Stomach (tissue), 4 donors: Measurements from ENCODE around the gene RAB3D.

ENCODE experiments used
- EP300 ChIP-seq: sonication (generic); formaldehyde crosslinking; IDR thresholded peaks from one replicate; pipeline ENCODE4 v1.6.1; 2017; ENCODE audit warnings: antibody characterized with exemption
- POLR2A ChIP-seq, 4 donors: fragments of 450-650 bp; IDR thresholded peaks; one replicate each; pipeline ENCODE4 v1.6.1; 2016; ENCODE audit warnings: antibody characterized with exemption in 4 of 4, control low read depth in 2 of 4, mild to moderate bottlenecking in 1 of 4, moderate library complexity in 1 of 4
- TF ChIP-seq, protein P1 (sequence below), 7 experiments: fragments of 450-650 bp in 4 of 7; fragments of 200-600 bp in 3 of 7; sonication (generic) in 3 of 7; IDR thresholded peaks; one replicate each; pipeline ENCODE4 v1.5.1; 2016 to 2019; ENCODE audit warnings: antibody characterized with exemption in 7 of 7, control low read depth in 2 of 7, mild to moderate bottlenecking in 1 of 7

DNA sequence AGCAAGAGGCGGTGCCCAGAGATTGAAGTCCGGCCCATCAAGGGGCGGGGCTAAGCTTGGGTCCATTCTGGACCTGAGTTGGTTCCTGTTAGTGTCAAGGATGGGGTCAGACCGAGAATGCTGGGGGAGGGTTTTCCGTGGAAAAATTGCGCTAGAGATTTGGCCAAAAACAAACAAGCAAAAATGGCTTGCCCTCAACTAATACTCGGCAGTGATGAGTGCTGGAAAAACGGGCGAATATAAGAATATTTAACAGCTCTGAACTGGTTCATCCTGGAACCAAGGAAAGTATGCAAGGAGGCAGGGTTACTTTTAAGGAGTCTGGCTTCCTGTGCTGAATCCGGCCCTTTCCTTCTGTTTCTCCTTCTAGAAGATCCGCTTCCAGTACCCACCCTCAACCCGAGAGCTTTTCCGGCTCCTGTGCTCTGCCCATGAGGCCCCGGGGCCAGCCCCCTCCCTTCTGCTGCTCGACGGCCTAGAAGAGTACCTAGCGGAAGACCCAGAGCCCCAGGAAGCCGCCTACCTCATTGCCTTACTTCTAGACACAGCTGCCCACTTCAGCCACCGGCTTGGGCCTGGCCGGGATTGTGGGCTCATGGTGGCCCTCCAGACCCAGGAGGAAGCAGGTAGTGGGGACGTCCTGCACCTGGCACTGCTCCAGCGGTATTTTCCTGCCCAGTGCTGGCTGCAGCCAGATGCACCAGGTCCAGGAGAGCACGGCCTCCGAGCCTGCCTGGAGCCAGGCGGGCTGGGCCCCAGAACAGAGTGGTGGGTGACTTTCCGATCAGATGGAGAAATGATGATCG, 35.9 kb upstream of the RAB3D start:
- TF ChIP-seq, protein P1, sequence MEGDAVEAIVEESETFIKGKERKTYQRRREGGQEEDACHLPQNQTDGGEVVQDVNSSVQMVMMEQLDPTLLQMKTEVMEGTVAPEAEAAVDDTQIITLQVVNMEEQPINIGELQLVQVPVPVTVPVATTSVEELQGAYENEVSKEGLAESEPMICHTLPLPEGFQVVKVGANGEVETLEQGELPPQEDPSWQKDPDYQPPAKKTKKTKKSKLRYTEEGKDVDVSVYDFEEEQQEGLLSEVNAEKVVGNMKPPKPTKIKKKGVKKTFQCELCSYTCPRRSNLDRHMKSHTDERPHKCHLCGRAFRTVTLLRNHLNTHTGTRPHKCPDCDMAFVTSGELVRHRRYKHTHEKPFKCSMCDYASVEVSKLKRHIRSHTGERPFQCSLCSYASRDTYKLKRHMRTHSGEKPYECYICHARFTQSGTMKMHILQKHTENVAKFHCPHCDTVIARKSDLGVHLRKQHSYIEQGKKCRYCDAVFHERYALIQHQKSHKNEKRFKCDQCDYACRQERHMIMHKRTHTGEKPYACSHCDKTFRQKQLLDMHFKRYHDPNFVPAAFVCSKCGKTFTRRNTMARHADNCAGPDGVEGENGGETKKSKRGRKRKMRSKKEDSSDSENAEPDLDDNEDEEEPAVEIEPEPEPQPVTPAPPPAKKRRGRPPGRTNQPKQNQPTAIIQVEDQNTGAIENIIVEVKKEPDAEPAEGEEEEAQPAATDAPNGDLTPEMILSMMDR (IDR thresholded peaks at IDR 0.05), result no peak
- TF ChIP-seq EP300 (no peak), POLR2A (IDR thresholded peaks at IDR 0.05) (no peak)
